HG03354 (cell line): ENCODE results near the gene RANBP10.
"Not testable (repeated sequence)": the region's sequence is repeated elsewhere in the genome, so short reads cannot be mapped to it uniquely, and the experiment has no call there.

Source experiments
- ATAC-seq: cut with Tn5 transposase; IDR thresholded peaks from one replicate; pipeline ENCODE4 v1.9.1; 2021; ENCODE audit warnings: mild to moderate bottlenecking; ENCODE audit not compliant: unreplicated experiment, poor library complexity, severe bottlenecking

The RANBP10 gene

DNA sequence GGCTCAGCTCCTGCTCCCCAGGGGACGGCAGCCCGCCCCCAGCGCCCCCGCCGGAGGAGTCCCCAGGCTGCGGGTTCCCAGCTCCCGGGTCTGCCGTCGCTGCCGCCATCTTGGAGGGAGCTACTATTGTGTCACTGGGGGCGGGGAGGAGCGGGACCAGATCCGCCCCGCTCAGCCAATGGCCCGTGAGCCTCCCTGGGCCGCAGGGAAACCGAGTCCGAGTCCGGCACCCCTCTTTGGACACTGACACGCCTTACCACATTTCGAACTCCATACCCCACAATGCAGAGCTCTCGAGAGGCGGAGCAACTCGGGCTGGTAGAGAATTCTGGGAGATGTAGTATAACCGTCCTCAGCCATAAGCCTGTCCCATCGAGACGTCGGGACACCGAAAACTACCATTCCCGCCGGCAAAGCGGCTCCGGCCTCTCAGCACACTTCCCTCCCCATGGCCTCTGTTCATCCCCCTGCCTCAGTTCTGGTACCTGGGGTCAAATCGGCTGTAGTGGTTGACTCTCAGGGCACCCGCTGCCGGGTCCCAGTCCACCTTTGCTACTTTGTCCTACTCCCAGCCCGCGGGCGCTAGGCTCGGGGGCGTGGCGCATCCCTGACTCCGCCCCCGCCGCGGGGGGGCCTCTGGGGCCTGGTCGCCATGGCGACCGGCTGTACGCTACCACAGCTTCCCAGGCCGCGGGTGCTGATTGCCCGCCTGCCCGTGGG lies at the start of gene RANBP10, which contains the start of gene TSNAXIP1:
Gene RANBP10 (minus strand): TSS at position 133 of the 720 bp plus-strand sequence. CDS start 24 bp downstream, at position 109.
Gene TSNAXIP1 (plus strand): TSS at position 462 of the 720 bp plus-strand sequence. CDS start 261 bp downstream, outside the sequence.
- ATAC-seq: peak; percentile 93

DNA sequence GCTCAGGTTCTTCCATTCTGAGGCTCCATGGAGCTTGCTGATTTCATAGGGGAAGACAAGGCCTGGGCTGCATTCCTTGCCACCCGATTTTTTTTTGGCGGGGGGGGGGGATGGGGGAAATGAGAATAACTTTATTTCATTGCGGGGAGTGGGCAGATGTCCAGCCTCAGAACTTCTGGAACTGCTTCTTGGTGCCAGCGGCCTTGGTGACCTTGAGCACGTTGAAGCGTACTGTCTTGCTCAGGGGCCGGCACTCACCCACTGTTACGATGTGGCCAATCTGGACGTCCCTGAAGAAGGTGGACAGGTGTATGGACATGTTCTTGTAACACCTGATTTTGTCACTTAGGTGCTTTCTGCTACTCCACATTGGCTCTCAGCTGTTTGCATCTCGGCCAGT lies 49.4 kb upstream of the RANBP10 start:
- ATAC-seq: no peak

DNA sequence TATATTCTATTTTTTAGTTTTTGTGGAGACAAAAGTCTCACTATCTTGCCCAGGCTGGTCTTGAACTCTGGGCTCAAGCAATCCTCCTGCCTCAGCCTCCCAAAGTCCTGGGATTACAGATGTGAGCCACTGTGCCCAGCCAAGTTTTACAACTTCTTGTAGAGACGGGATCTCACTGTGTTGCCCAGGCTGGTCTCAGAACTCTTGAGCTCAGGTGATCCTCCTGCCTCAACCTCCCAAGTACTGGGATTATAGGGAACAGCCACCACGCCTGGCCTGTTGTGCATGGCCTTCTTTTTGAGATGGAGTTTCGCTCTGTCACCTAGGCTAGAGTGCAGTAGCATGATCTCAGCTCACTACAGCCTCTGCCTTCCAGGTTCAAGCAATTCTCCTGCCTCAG lies 47.3 kb upstream of the RANBP10 start:
- no peak for ATAC-seq

DNA sequence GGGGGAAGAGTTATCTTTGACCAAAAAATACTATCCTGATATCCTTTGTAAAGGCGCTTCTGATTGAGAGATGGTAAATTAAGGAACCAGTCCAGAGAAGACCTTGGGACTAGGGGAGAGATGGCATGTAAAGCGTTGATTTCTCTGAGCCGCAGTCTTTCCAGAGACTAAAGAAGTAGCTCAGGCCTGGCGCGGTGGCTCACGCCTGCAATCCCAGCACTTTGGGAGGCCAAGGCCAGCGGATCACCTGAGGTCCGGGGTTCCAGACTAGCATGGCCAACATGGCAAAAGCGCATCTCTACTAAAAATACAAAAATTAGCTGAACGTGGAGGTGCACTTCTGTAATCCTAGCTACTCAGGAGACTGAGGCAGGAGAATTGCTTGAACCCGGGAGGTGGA lies 41.8 kb upstream of the RANBP10 start:
- no peak for ATAC-seq

DNA sequence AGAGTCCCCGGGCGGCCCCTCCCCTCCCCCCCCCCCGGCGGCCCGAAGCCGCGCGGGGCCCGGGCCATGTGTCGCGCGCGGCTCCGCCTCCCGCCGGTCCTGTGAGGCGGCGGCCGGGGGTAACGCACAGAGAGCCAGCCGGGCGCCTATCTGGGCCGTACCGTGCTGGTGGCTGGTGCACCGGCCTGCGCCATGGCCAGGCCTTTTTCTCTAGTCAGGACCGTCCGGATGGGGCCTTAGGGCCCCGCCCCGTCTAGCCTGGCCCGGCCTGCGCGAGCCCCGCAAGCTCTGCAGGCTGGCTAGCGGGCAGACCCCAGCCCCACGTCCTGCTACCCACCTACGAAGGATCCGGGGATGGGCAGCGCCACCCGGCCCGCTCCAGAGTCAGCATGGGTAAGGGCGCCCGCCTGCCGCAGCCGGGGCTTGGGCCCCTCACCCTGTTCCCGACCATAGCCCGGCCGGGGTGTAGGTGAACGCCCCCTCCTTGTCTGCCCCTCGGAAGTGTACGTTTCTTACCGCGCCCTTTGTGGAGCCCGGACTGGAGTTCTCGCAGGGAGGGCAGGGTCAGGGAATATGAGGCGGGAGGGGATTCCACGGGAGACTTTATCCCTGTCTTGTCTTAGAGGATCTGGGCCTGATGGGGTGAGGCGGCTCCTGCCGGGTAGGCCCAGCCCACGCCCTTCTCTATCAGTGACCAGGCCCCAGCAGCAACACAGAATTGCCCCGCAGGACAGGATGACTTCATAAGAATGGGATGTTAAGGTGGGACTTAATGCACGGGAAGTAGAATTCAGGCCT lies 40.9 kb upstream of the RANBP10 start, which contains the start of gene CENPT:
Gene CENPT (minus strand): TSS at position 630 of the 798 bp plus-strand sequence. CDS start 13,834 bp downstream, outside the sequence.
- peak; percentile 46 for ATAC-seq

DNA sequence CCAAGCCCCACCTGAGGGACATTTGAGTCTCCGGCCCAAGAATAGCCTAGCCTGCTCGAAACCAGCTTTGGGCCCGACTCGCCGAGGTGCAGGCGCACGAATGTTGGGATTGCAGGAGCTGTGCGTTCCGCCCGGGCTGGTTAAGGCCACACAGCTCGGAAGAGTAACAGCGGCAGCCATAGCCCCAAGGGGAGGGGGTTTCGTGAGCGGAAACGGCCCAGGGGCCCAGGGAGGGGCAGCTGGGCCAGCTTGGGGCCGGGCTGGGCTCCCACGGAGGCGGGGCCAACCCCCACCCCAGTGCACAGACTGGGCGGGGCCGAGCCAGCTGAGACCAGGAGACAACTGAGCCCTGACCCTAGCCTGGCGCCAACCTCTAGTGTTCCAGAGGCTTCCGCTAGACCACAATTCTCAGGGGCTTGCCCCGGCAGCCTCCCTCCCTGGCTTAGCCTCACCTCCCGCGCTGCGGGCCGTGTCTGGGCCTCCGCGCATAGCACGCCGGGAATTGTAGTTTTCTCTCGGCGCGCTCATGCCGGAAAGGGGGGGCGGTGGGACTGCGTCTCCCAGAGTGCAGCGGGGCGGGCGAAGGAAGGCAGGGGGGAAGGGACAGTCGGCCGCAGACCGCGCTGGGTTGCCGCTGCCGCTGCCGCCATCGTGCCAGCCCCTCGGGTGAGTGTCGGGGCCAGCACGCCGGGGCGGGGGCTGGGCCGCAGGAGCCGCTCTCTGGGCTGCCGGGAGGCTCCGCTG lies 40.1 kb upstream of the RANBP10 start, which contains the start of gene NUTF2:
Gene NUTF2 (plus strand): TSS at position 614 of the 744 bp plus-strand sequence. CDS start 18,198 bp downstream, outside the sequence.
- peak; percentile 57 for ATAC-seq

DNA sequence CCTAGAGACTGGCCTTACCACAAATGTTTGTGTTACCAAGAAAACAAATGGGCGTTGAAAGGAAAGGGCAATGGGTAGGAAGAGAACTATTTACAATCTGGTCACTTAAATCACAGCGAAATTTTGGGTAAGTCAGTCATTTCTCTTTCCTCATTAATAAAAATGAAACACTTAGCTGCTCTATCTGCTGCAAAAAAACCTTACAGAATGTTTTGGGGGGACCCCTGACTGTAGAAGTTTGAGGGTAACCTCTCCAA lies 39.6 kb upstream of the RANBP10 start:
- no peak for ATAC-seq

DNA sequence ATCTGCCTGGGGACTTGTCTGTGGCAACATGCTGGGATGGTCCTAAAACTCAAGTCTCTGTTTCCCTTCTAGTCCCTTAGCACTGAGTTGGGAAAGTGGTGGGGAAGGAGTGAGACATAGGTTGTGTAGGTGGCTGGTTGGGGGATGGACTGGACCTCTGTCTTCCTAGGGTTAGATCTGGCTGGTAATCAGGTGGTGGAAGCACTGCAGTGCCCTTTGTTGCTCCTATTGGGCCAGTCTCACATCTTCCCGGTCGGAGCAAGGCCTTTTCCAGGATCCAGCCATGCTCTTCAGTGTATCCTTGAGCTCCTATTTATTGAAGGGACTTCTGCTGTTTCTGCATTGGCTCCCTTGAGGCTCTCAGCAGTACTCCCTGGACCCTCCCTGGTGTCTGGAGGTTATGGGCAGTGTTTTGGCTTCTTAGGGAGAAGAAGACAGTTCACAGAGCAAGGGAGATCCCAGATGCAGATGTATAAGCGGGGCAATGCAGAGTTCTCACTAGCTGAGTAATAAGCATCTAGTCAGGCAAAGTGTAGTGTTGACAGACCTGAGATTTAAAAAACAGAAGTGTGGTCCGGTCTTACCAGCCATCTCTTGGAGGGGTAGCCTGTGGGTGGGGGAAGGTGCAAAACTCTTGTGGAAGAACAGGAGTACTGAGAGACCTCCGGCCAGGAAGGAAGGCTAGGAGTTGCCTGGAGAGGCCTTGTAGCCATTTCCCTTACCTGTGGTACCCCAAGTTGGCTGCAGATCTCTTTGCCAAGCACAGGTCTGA lies 39.1 kb upstream of the RANBP10 start:
- ATAC-seq: no peak

DNA sequence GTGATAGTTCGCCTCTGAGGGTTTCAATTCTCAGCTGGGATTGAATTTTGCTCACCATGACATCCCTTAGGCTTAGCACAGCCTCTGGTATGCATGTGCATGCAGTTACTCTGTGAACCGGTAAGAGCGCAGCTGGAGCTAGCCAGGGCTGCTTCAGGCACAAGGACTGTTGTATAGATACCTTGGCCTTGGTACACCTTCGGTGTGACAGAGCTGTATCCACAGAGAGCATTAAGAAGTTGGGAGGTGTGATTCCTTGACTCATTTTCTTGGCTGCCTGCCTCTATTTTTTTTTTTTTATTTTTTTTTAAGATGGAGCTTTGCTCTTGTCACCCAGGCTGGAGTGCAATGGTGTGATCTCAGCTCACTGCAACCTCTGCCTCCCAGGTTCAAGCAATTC lies 38.1 kb upstream of the RANBP10 start:
- no peak for ATAC-seq

DNA sequence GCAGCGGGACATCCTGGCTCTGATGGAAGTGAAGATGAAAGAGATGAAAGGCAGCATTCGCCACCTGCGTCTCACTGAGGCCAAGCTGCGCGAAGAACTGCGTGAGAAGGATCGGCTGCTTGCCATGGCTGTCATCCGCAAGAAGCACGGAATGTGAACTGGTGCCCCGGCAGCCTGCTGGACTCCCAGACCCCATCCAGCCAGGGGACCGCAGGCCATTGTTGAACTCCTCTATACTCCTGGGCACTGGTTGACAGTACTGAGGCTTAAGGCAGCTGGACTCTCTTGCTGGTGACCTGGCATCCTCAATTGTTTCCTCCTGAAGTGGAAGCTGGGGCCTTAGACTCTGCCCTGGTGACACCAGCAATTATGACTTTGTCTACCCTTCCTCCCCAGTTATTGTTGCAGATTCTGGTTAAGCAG lies 37.0 kb upstream of the RANBP10 start:
- ATAC-seq: no peak

DNA sequence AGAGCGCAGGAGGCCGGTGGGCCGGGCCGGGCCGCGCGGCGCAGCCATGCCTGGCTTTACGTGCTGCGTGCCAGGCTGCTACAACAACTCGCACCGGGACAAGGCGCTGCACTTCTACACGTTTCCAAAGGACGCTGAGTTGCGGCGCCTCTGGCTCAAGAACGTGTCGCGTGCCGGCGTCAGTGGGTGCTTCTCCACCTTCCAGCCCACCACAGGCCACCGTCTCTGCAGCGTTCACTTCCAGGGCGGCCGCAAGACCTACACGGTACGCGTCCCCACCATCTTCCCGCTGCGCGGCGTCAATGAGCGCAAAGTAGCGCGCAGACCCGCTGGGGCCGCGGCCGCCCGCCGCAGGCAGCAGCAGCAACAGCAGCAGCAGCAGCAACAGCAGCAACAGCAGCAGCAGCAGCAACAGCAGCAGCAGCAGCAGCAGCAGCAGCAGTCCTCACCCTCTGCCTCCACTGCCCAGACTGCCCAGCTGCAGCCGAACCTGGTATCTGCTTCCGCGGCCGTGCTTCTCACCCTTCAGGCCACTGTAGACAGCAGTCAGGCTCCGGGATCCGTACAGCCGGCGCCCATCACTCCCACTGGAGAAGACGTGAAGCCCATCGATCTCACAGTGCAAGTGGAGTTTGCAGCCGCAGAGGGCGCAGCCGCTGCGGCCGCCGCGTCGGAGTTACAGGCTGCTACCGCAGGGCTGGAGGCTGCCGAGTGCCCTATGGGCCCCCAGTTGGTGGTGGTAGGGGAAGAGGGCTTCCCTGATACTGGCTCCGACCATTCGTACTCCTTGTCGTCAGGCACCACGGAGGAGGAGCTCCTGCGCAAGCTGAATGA lies 36.4 kb upstream of the RANBP10 start:
- peak; percentile 10 for ATAC-seq

DNA sequence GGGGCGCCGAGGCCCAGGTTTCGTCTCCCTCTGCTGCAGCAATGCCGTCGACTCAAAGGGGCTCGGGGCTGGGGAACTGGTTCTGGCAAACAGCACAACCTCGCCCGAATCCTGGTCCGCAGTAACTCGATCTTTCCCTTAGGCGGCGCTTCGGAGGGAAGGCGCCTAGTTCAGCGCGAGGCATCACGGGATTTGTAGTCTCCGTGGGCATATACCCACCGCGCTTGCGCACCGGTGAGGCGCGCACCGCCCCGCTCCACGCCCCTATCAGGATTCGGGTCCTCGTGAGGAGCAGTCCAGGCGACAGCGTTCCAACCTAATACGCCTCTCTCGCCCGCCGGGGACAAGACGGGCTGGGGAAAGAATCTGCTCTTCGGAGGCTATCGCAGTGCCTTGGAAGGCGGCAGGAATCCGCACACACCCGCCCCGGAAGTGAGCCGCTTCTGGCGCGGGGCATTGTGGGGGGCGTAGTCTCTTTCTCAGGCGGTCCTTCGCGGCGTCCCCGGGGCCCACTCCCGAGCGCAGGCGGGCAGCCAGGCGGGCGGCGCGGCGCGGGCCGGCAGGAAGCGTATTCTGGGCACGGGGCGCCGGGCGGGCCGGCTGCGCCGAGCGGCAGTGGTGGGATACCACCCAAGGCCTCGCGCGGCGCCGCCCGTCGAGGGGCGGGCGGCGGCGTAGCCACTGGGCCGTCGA lies 35.6 kb upstream of the RANBP10 start, which contains the start of gene THAP11:
Gene THAP11 (plus strand): TSS at position 505 of the 693 bp plus-strand sequence. CDS start 235 bp downstream, outside the sequence.
- ATAC-seq: peak; percentile 56

DNA sequence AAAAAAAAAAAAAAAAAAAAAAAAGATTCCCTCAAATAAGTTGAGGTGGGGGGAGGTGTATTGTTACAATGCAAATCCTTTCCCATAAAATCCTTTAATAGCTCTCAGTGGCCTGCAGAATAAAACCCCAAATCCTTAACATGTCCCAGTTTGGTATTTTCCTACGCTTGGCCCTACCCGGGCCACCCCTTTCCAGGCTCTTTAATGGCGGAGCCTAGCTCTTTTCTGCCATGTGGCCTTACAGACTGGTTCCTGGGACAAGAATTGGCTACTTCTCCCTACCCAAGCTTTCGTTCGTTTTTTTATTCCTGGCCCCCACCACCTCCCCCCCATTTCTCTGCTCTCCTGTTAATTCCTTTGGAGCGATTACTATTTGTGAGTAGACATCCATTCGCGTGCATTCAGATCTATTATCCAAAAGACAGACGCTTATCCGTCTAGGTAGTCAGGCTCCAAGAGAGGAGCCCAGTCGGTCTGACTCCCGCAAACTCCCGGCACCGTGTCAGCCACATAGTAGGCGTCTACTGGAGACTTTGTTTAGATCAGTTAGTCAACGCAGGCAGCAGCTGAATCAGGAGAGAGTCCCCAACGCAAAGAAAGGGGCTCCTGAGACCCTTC lies 34.9 kb upstream of the RANBP10 start:
- no peak for ATAC-seq

DNA sequence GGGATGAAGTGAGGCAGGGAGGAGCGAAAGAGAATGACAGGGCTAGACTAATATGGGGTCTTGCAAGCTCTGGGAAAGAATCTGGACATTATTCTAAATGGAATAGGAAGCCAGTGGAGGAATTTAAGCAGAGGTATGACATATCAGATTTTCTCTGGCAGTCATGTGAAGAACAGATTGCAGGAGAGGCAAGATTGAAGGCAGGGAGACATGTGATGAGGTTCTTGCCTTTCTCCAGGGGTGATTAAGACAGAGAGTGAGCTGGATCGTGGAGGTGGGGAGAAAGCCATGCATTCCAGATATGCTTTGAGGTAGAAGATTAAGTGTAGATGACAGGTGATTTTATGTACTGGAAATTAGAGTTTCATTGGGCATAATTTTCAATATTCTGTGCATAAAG lies 31.5 kb upstream of the RANBP10 start:
- no peak for ATAC-seq

DNA sequence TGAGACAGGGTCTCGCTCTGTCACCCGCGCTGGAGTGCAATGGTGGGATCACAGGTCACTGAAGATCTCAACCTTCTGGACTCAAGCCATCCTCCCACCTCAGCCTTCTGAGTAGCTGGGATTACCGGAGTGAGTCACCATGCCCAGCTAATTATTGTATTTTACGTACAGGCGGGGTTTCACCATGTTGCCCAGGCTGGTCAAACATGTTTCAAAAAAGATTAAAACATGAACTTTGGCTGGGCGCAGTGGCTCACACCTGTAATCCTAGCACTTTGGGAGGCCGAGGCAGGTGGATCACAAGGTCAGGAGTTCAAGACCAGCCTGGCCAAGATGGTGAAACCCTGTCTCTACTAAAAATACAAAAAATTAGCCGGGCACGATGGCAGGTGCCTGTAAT lies 30.8 kb upstream of the RANBP10 start:
- not testable (repeated sequence) for ATAC-seq

DNA sequence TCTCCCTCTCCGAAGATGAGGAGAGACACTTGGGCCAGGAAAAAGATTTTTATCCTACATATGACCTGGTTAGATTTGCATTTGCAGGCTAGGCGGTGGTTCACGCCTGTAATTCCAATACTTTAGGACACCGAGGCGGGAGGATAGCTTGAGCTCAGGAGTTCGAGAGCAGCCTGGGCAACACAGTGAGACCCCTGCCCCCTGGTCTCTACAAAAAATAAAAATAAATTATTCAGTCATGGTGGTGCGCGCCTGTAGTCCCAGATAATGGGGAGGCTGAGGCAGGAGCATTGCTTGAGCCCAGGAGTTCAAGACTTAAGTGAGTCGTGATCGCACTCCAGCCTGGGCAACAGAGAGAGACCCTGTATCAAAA lies 27.9 kb upstream of the RANBP10 start:
- ATAC-seq: no peak

DNA sequence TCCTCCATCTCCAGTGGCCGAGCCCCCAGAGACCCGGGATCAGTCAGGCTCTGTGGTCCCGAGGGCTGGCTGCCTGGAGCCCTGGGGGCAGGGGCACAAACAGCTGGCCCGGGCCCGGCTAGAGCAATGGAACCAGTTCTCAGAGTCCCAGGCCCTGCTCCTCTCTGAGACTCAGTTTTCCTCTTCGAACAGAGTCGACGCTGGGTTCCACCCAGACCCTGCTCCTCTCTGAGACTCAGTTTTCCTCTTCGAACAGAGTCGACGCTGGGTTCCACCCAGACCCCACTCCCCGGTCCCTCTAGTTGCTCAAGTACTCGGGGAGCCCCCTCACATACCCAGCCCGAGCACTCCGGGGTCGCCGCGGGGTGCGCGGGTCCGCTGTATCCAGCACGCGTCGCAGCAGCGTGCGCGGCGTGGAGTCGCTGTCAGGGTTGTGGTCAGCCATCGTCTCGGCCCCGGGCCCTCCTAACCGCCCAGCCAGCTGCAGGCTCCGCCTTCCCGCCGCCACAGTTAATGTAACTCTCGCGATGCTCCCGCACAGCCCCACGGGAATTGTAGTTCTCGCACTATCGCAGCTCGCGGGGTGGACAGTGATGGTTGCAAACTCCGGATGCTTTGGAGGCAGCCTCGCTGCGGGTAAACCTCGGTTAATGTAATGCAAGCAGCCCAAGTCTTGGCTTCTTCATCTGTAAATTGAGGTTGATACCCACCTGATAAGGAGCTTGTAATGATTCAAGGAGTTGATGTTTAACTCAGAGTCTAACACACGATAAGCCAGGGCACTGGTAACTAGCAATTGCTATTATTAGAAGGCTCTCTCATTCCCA lies 27.3 kb upstream of the RANBP10 start:
- ATAC-seq: peak; percentile 99
